Stimulated activated CD8-positive, alpha-beta memory T cell treated with anti-CD3 and anti-CD28 coated beads, Interleukin-15, amount 100 ng/mL, for 4 hours (primary cell): ENCODE measurements around the gene RASA4B.
A peak's percentile ranks its signal among the peaks of the same experiment; 100 is the strongest.
"Not testable (repeated sequence)": the region's sequence is repeated elsewhere in the genome, so short reads cannot be mapped to it uniquely, and the experiment has no call there.

Experiments used
- DNase-seq, 2 donors: peaks; one replicate each; pipeline ENCODE4 v3.0.0-alpha.2; 2020; ENCODE audit warnings: low read depth in 2 of 2

RASA4B gene

GRCh38 chr7:102474116-102474515, 43.5 kb downstream of the RASA4B start:
- not testable (repeated sequence) for DNase-seq

- no peak for DNase-seq
Measured at GRCh38 chr7:102473271-102473991, 44.1 kb downstream of the RASA4B start.

- DNase-seq: no peak
Measured at GRCh38 chr7:102472126-102473041, 45.2 kb downstream of the RASA4B start.

GRCh38 chr7:102471791-102472125, 45.8 kb downstream of the RASA4B start:
- DNase-seq: no peak

DNA sequence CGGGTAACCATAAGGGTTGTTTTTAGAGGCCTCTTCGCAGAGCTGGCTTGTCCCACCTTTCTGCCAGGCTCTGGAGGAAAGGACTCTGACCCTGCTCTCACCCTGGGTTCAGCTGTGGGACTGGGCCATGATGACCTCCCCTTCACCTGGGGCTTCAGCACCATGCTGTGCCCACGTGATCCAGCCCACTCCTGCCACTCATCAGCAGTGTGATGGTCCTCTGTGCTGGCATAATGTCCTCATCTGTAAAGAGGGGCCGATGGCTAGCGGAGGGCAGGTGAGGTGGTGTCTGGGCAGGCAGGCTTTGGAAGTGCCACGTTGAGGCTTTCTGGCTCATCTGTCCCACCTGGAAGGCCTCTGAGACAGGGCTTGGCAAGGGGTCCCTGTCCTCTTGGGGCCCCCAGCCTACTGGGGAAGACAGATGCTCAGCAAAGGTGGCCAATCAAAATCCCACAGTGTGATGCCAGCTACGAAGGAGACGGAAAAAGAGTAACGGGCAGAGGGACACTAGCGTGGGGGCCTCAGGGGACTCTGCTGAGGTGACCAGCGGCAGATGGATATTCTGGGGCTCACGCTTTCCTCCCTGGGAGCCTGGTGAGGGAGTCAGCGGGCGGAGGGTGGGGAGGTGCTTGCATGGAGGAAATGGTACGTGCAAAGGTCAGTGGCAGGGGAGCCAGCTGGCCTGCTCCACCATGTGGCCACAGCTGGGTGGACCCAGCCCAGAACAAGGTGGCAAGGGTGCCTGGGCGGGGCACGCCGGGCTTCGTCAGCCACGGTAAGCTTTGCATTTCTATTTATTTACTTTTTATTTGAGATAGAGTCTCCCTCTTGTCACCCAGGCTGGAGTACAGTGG, 47.4 kb downstream of the RASA4B start:
- no peak for DNase-seq

- no peak for DNase-seq
Measured at GRCh38 chr7:102469351-102469971, 48.1 kb downstream of the RASA4B start.

DNA sequence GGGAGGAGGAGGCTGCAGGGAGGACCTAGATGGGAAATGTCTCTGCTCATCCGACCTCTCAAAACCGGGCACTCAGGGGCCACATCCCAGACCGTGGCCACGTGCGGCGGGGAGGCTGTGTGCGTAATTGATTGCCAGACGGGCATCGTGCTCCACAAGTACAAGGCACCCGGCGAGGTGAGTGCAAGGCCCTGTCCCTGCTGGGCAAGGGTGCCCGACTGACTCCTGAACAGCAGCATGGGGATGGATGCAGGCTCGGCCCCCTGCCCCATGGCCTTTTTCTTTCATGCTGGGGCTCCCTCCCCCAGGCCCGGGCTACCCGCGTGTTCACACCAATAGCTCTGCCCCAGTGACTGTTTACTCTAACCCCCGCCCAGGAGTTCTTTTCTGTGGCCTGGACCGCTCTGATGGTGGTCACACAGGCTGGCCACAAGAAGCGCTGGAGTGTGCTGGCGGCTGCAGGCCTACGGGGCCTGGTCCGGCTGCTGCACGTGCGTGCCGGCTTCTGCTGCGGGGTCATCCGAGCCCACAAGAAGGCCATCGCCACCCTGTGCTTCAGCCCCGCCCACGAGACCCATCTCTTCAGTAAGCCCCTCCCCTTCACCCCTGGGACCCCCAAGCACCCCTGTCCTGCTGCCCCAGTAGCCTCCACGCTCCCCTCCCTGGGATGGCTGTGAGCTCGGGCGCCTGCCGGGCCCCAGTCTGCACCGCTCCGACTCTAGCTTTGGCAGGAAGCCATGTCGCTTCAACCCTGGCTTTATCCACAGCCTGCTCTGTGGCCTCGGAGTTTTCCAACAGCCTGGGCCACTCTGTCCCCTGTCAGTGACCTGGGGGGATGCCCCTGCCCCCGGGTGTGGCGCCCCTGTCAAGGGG, 48.9 kb downstream of the RASA4B start:
- no peak for DNase-seq

GRCh38 chr7:102467581-102468477, 49.7 kb downstream of the RASA4B start:
- DNase-seq: no peak

- DNase-seq: no peak
Measured at GRCh38 chr7:102466097-102466496, 51.5 kb downstream of the RASA4B start.

GRCh38 chr7:102464577-102465280, 52.8 kb downstream of the RASA4B start, which contains the start of the genes ALKBH4 and LRWD1:
Gene ALKBH4, minus strand, starts transcription at chr7:102464863. Its CDS starts 27 bp downstream, at chr7:102464836.
Gene LRWD1, plus strand, starts transcription at chr7:102464984. Its CDS starts 97 bp downstream, at chr7:102465081.
- DNase-seq: peak; percentile 85 to 89

GRCh38 chr7:102463841-102464576, 53.6 kb downstream of the RASA4B start:
- DNase-seq: no peak

DNA sequence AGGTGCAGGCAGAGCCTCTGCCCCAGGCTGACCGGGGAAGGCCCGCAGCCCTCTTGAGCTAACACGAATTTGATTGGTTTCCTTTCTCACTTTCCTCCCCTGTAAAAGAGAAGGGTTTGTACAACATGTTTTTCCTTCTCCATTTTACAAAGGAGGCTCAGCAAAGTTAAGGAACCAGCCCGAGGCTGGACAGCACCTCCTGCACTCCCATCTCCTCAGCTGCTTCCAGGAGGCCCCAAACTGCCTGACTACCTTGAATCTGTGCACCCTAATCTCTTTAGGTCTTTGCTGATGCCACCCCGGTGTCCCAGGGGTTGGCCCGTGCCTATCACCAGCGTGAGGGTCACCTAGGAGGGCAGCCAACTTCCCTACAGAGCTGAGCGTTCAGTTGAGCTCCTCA, 57.1 kb downstream of the RASA4B start:
- DNase-seq: no peak

DNA sequence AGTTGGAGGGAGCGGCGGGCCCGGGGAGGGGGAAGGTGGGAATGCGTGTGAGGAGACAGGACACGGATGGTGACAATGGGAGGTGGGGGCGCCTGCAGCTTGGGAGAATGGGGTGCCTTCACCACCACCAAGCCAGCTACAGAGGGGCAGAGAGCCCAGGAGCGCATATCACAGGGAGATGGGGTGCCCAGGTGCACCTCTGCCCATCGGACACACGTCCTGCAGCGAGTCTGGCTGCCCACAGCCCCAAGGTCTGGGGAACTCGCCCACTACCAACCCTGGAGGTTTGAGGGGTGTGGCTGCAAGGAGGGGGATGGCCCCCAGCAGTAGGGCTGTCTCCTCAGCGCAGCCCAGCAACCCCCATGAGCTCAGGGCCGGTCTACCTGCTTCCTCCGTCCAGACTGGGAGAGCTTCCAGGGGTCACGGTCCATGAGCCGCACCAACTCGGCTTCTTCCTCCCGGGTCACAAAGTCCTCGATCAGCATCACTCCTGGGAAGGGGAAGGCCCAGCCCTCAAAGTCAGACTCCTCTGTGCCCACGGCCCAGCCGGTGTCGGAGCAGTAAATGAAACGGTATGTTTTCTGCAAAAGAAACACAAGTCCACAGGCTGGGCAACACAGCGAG, 58.2 kb downstream of the RASA4B start:
- no peak for DNase-seq

DNA sequence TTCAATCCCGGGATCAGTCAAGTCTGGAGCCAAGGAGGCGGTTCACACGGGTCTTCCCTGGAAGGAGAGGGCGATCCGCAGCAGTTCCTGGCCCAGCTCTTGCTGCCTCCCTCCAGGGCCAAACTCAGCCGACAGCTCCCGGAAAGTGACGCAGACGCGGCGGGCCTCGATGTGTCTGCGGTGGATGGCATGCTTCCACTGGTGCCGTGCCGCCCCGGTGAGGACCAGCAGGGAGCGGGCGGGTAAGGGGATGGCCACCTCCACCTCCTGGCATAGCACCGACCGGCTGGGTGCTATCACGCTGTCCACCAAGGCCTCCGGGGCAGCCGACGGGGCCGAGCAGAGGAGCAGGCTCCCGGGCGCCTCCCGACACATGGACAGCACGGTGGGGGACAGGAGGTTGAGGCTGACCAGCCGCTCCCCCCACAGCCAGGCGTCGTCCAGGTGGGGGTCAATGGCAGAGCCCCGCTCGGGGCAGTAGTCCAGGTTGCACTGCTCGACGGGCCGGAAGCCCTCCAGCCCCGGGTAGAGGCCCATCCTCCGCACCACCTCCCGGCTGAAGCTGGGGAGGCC, 60.1 kb downstream of the RASA4B start:
- no peak for DNase-seq

DNA sequence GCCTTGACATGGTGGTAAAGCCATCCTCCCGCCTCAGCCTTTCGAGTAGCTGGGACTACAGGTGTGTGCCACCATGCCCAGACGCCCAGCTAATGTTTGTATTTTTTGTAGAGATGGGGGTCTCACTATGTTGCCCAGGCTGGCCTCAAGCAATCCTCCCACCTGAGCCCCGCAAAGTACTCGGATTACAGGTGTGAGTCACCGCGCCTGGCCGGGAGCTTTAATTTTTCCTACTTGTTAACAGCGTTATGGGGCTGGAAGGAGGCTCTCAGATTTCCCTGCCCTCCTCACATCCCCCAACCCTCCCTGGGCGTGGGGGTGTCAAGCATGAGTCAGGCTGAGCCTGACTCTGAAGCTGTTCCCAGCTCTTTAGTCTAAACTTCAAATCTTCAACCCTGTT, 61.2 kb downstream of the RASA4B start:
- DNase-seq: no peak

DNA sequence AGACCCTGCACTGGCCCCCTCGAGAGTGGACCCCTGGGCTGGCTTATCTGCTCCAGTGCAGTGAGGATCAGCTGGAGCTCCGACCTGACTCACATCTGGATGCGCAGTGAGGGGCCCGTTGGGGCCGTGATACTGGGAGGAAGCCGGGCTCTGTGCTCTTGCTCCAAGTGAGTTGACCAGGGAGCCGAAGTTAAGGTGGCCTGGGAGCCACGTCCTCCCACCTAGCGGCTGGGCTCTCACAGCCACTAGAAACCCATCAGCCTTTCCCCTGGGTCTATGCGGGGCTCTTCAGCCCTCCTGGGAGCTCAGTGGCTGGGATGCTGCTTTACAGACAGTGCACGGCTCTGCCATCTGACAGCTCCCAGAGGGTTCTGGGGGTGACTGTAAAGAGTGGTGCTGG, 62.0 kb downstream of the RASA4B start:
- no peak for DNase-seq

DNA sequence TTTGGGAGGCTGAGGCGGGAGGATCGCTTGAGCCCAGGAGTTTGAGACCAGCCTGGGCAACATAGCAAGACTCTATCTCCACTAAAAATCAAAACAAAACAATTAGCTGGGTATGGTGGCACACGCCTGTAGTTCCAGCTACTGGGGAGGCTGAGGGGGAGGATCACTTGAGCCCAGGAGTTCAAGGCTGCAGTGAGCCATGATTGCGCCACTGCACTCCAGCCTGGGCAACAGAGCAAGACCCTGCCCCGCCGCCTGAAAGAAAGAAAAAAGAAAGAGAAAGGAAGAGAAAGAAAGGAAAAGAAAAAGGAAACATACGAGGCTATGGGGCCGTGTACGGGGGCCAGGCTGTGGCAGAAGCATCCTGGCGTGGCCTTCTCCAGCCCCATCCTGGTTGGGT, 62.6 kb downstream of the RASA4B start:
- not testable (repeated sequence) for DNase-seq
